GM12892 (cell line): ENCODE measurements around the gene ANKRD40.

ENCODE experiments used
- POLR2A ChIP-seq: IDR thresholded peaks from 2 replicates; pipeline ENCODE4 v1.6.1; 2011; ENCODE audit warnings: low read depth, low read length, control low read depth
- POLR2AphosphoS5 ChIP-seq: IDR thresholded peaks from 2 replicates; pipeline ENCODE4 v1.6.1; 2011; ENCODE audit warnings: low read depth, low read length, control low read depth
- TAF1 ChIP-seq: IDR thresholded peaks from 2 replicates; pipeline ENCODE4 v1.6.1; 2011; ENCODE audit warnings: low read depth, mild to moderate bottlenecking, control low read depth, low read length, borderline replicate concordance

DNA sequence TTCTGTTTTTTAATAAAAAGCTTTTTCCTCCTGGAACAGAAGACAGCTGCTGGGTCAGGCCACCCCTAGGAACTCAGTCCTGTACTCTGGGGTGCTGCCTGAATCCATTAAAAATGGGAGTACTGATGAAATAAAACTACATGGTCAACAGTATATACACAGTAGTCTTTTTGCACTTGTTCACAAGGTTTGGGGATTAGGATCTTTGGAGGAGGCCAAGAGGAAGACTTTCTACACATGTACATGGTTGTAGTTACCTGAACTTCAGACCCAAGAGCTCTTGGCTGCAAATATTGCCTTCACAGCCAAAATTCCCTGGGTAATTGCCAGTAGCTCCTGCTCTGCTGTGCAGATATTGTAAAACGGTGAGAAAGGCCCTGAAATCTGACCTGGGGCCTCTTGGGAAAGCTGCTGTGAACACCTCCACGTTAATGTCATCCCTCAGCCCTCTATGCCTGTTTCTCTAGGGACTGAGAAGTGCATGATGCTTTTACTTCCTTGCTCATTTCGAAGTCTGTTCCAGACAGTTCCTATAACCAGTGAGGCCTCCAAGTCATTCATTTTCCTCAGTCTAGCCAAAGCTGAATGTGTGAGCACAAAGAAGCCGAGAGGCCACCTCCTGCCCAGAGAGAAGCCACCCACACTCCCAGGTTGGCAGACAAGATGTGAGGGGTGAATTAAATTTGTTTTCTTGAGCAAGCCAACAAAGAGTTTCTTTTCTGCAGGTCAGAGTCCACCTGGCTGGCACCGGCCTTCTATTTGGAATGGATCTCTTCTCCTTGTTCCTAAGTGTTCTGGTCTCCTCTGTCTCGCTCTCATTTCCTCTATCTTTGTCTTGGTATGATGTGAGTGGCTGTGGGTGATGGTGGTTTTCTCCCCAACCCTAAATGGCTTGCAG lies 15.9 kb downstream of the ANKRD40 start:
- no peak for TF ChIP-seq POLR2A
- TF ChIP-seq TAF1: no peak
- TF ChIP-seq POLR2AphosphoS5: no peak
